Epidermal melanocyte (primary cell): ENCODE data around the gene UBE2V1.
"Not testable (repeated sequence)": the region's sequence is repeated elsewhere in the genome, so short reads cannot be mapped to it uniquely, and the experiment has no call there.

Experiments
- DNase-seq: peaks from one replicate; pipeline ENCODE4 v3.0.0; 2011; ENCODE audit warnings: low spot score; ENCODE audit not compliant: insufficient read length

Gene UBE2V1

DNA sequence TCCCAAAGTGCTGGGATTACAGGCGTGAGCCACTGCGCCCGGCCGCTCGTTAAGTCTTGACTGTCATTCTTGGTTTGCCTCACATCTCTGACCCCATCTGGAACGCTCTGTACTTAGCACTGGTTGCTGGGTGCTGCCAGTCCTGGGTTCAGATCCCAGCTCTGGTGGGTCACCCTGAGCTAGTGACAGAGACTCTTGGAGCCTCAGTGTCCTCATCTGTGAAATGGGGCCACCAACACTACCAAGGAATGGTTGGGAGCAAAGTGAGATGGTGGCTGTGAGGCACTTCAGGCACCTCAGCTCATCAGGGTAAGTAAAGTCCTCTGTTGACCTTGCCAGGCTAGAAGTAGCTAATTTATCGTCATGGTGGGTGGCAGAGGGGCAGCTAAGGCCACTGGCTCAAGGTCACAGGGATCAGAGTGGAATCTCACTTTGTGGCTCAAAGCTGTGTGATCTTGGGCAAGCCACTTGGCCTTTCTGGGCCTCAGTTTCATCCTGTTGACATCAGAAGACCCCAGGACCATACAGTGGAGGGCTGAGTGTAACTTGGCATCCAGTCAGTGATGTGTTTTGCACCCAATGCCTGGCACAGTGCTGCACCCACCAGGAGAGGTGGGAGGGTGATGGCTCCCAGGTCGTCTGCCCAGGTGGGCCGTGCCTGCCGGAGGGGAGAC, 46.7 kb downstream of the UBE2V1 start:
- no peak for DNase-seq

DNA sequence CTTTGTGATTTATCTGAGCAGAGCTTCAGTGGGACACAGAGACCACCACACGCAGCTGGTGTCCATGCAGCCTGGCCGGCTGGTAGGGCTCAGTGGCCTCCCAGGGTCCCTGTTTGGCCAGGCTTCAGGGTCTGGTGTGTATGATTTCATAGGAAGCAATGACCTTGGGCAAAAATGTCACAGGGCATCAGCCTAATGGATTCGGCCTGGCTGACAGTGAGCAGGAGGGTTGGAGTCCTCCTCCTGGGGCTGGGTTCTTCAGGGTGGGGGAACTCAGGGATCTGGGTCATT, 47.7 kb downstream of the UBE2V1 start:
- no peak for DNase-seq

DNA sequence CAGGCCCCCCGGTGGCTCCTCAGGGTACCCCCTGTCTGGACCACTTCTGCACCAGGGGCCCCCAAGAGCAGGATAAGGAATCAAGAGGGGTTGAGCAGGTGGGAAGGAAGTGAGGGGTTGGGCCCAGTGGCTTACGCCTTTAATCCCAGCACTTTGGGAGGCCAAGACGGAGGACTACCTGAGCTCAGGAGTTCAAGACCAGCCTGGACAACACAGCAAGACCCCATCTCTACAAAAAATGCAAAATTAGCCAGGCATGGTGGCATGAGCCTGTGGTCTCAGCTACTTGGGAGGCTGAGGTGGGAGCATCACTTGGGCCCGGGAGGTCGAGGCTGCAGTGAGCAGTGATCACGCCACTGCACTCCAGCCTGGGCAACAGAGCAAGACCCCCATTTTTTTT, 49.2 kb downstream of the UBE2V1 start:
- not testable (repeated sequence) for DNase-seq

DNA sequence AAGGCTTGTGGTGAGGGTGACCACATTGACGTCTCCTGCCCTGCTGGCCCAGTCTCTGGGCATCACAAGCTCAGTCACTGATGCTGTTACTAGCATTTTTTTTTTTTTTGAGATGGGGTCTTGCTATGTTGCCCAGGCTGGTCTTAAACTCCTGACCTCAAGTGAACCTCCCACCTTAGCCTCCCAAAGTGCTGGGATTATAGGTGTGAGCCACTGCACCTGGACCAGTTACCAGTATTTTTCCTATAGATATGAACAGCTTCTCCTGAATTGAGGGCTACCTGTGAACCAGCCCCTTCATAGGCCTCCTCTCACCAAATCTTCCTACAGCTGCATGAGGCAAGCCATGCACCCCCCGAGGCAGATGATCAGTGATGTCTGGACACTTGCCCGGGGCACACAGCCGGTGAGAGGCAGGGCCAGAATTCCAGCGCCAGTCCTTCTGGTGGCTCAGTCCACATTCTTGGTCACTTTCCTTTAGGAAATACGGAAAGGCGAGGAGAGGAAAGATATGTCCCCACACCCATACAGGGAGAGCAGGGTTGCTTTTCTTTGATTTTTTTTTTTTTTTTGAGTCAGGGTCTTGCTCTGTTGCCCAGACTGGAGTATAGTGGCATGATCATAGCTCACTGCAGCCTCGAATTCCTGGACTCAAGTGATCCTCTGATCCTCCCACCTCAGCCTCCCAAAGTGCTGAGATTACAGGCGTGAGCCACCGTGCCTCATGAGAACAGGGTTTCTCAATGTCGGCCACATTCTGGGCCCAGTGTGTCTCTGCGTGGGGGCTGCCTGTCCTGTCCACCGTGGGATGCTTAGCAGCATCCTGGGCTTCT, 50.7 kb downstream of the UBE2V1 start:
- DNase-seq: no peak

DNA sequence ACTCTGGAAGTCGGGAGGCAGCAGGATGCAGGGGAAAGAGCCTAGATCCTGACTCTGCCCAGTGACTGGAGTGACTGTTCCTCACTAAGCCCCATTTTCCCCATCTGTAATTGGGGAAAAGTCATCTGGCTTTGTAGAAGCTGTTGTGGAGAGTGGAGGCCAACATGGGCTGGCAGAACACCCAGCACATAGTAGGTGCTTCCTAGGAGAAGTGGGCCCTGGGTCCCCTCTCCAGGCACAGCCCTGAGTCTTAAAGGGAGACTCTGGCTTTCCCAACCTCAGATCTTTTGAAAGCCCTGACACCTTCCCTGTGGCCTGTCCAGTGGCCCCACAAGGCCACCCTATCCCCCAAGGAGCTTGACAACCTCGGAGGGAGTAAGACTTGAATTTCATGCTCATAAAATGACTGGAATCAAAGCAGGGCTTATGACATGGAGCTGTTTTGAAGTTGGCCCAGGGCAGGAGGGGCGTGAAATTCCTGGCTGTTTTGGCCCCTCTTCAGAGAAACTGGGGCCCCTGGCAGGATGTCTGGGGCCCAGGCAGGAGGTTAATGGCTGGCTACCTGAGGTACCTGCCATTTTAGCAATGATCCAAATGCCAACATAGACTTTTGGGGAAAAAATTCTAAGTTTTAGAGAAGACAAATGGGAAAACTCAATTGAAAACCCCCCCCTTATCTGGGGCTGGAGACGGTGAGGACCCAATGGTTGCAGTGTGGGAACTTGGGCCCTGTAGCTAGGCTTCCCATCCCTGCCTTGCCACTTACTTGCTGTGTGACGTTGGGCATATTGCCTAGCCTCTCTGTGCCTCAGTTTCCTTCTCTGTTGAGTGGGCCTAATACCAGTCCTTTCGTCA, 51.6 kb downstream of the UBE2V1 start:
- no peak for DNase-seq

DNA sequence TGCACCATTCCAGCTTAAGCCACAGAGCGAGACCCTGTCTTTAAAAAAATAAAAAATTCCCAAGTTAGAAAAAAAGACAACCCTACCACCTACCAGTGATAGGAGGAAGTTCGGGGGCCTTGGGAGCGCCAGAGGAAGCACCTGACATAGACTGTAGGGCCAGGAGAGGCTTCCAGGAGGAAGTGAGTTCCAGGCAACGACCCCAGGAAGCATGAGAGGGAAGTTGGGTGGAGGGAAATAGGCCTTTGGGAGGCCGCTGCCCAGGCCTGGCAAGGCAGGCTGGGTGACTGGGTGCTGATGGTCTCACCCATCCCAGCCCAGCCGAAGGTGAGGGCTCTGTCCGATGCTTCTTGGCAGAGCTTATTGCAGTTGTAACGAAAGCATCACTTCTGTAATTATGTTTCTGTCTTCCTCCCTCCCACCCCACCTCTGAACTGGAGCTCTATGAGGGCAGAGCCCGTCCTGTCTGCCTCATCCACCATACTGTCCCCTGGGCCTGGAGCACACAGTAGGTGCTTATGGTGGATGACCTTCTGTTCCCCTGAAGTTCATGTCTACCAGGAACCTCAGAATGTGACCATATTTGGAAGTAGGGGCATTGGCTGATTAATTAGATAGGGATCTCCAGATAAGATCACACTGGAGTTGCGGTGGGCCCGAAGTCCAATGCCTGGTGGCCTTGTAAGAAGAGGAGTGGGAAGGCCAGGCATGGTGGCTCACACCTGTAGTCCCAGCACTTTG, 54.1 kb downstream of the UBE2V1 start:
- no peak for DNase-seq

DNA sequence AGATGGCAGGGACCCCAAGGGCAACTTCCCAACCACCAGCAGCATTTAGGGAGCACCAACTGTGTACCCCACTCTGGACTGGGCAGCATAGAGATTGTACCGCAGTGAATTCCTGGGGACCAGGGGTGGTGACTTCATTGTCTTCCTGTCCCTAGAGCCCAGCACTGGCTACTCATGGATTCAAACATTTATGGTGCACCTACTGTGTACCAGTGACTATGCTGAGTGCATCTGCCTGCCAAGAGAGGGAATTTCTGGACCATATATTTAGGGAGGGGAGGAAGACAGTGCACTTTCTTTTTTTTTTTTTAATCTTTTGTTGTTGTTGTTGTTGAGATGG, 55.3 kb downstream of the UBE2V1 start:
- DNase-seq: no peak

DNA sequence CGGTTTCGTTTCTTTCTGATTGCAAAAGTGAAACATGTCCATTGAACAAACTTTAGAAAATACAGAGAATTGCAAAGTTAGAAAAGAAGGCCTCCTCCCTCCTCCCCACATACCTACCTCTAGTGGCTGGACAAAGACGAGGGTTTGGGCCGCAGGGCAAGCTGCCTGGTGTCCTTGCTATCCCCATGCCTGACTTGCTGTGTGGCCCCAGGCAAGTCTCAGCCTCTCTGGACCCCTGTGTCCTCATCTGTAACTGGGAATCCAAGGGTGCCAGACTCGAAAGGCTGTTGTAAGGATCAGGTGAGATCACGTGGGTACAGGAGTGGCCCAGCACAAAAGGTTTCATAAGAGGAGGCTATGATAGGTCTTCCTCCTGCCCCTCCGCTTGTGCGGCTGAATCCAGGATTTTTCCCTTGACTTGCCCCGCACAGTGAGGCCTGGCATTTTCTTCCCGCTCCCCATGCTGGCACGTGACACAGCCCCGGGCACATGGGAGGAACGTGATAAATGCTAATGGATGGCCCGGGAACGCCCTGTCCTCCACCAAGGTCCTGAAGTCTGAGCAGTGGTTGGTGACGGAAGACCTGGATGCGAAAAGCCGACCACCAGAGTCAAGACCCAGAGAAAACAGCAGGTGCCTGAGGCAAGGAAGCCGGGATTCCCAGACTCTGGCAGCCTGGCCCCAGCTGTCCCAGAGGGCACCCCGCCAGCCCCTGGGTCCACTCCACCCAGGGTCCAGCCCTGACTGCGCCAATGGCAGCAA, 55.8 kb downstream of the UBE2V1 start:
- DNase-seq: no peak

DNA sequence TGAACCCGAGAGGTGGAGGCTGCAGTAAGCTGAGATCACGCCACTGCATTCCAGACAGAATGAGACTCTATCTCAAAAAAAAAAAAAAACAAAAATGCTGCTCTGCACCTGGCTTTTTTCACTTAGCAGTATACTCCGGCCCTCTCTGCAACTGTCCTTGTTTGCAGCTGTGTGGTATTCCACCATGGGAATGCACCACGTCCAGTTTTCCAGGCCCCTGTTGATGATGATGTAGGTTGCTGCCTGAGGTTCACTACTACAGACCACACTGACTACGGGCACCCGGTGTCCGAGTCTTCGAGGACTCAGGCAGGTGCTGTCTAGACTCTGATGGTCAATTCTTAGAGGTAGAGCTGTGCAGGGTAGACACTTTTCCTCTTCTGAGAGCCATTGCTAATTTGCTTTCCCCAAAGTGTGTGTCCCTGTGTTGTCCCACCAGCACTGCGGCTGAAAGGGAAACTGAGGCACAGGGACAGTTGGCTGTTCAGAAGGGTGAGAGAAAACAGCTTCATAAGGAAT, 56.5 kb downstream of the UBE2V1 start:
- DNase-seq: no peak

DNA sequence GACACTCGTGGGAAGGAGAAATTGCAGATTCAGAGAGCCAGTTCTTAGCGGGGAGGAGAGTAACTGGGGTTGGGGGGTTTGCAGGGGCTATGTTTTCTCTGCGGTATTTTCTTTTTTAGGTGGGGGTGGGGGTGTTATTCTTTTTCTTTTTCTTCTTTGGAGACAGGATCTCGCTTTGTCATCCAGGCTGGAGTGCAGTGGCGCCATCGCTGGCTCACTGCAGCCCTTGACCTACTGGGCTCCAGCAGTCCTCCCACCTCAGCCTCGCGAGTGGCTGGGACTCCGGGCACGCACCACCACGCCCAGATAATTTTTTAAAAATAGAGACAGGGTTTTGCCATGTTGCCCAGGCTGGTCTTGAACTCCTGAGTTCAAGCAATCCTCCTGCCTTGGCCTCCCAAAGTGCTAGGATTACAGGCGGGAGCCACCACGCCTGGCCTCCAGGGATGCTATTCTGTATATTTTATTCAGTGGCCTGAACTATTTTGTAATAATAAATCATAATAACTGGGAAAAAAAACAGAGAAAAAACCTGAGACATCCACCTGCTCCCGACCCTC, 57.3 kb downstream of the UBE2V1 start:
- no peak for DNase-seq

DNA sequence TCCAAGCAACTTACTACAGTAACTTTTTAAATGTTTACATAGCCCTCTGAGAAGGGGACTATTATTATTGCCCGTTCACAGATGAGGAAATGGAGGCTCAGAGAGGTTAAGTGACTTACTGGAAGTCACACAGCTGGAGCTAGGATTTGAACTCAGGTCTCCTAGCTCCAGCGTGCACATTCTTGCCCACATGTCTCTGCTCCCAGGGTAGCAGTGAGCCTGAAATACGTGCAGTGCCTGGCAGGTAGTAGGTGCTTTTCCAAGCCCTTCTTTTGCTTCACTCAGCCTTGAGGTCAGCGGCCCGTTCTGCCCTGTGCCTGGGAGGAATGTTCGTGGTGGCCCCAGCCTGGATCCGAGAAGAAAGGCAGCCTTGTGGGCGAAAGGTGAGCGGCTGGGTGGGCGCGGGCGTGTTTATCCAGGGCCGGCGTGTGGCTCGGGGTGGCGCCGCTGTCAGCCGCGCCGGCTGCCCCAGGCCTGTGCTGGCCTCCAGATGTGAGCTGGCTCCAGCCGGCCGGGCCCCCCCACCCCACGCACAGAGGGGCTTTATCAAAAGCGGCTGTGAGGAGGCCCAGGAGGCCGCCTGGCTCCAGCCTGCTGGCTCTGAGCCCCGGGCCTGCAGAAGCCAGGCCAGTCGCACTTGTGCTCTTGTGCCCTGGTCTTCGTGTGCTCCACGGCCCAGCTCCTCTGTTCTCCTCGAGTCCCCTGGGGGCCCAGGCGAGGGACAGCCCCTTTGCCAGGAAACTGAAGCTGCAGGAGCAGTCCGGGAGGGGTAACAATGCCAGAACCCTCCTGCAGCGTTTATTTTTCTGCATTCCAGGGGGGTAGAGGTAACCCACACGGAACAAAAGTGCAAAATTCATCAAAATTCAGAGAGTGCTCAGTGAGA, 58.1 kb downstream of the UBE2V1 start:
- no peak for DNase-seq

DNA sequence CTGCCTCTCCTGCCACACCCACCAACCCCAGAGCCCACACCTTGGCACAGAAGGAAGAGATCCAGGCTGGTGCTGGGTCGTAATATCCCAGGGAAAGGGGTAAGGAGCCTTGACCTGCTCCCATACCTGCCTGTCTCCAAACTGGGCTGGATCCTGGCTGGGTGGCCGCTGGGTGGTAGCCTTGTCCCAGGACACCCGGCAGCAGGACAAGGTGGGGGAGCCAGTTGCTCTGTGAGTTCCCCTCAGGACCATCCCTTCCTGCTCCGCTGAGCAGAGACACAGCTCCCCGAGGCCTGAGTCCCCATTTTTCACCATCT, 58.8 kb downstream of the UBE2V1 start:
- DNase-seq: no peak

DNA sequence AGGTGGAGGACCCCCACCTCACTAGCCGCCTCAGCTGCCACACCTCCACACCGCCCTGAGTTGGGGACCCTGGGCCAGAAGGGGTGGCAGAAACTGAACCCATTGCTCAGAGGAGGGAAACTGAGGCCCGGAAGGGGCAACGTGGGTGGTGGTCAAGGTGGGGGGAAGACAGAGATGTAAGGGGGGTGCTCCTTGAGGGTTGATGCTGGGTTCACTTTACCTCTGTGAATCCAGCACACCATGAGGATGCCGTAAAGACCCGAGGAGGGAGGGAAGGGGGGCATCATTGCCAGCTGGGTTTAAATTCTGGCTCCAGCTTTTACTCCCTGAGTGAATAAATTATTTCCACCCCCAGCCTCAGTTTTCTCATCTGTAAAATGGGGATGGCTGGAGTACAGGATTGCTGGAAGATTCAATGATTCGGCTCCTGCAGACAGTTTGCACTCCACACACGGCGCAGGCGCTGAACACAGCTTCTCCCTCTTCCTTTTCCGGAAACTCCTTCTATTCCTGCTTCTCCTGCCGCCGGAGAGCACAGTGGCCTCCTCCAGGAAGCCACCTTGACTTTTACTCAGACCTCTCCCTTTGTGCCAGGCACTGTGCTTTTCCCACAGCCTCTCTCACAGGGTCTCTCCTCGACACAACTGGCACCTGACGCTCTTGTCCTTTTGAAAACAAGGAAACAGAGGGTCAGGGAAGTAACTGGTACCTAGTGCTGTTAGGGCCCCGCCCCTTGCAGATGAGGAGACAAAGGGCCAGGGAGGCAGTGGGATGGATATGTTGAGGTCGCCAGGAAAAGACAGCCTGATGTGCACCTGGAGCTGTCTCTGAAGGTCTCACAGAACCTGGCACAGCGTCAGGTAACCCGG, 59.4 kb downstream of the UBE2V1 start:
- no peak for DNase-seq

DNA sequence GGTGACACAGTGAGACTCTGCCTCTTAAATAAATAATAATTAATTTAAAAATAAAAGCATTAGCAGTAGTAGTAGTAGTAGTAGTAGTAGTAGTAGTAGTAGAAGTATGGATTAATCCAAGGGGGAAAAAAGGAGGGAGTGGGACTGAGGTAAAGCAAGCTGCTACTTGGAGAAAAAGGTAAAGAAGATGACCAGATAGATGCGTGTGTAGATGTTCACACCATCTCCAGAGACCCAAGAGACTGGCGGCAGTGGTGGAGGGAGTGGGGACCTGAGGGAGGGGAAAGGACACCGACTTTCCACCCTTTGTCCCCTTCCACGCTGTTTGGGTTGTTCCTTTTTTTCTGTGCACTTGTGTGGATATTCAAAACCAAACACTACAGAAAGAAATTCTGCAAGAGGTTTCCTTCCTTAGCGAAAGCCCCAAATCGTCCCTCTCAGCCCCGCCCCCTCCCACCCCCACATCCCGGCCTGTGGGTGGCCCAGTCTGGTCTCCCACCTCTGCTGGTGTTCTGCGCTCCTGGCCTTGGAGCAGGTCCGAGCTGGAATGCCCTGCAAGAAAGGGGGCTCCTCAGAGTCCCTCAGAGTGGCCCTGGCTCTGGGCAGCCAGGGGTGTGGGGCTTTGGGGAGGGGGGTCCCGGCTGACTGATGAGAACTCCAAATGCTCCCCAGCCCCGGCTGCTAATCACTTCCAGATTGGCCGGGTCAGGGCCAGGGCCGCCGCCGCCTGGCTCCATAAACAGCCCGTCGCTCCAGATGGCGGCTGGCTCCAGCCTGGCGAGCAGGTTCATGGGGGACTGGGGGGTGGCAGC, 60.2 kb downstream of the UBE2V1 start:
- no peak for DNase-seq

DNA sequence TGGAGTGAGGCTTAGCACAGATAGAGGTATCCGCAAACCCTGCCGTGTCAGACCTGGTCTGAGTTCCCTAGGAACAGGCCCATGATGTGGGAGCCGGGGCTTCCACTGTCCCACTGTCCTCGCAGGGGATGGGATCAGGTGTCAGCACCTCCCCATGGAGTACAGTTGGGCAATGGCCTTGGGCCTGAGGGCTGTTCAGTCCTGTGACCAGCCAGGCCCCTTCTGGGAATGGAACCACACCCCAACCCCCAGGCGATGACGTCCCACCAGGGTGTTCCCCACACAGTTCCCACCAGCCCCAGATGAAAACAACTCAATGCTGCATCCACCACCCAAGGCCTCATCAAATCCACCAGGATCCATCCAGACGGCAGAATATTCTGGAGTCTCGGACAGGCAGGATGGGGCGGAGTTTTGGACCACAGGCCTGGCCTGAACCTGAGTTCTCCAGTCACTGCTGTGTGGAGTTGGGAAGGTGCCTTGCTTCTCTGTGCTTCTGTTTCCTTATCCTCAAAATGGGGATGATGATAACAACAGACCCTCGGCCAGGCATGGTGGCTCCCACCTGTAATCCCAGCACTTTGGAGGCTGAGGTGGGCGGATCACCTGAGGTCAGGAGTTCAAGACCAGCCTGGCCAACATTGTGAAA, 62.2 kb downstream of the UBE2V1 start:
- DNase-seq: no peak

DNA sequence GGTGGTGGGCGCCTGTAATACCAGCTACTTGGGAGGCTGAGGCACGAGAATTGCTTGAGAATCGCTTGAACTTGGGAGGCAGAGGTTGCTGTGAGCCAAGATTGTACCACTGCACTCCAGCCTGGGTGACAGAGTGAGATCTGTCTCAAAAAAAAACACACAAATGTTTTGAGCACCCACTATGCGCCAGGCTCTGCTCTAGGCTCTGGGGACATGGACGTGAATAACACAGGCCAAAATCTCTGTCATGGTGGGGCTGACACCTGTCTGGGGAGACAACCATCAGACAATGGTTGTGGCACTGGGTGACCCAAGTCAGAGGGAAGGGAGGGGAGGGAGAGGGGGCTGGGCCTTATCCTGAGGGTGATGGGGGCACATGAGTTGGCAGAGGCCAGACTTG, 62.7 kb downstream of the UBE2V1 start:
- DNase-seq: no peak

DNA sequence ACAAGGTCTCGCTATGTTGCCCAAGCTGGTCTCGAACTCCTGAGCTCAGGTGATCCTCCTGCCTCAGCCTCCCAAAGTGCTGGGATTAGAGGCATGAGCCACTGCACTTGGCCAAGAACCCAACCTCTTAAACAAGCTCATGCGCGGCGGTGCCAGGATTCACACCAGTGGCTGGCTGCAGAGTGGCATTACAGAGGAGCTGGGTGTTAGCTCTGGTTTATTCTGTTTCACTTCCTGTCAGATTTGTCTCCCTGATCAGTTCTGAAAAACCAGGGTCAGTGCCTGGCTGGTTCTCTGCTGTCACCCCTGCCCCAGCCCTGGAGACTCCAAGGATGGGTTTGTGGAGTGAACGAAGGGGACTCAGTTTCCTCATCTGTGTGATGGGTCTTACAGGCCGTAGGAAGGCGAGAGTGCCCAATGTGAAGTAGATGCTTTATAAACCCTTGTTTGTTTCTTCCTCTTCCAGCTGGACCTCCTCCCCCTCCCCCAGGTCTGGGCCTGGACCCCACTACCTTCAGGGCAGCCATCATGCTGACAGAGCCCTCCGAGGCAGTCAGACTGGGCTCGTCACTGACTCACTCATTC, 63.4 kb downstream of the UBE2V1 start:
- no peak for DNase-seq
